GM12892 (cell line): Measurements from ENCODE around the gene TSPY4. TPM values are rescaled to one million over a fixed set of nuclear protein-coding genes. Genes with fewer than 3 reads are reported as not detected.
"Not testable (repeated sequence)": the region's sequence is repeated elsewhere in the genome, so short reads cannot be mapped to it uniquely, and the experiment has no call there.

Experiments used
- DNase-seq: peaks from one replicate; pipeline ENCODE4 v3.0.0; 2011; ENCODE audit not compliant: insufficient read length
- FAIRE-seq: peaks from 2 replicates; lab custom pipeline; 2011; peaks lifted over from hg19 to GRCh38; lab: Jason Lieb, UNC
- POLR2A ChIP-seq: IDR thresholded peaks from 2 replicates; pipeline ENCODE4 v1.6.1; 2011; ENCODE audit warnings: low read depth, low read length, control low read depth
- POLR2AphosphoS5 ChIP-seq: IDR thresholded peaks from 2 replicates; pipeline ENCODE4 v1.6.1; 2011; ENCODE audit warnings: low read depth, low read length, control low read depth
- TAF1 ChIP-seq: IDR thresholded peaks from 2 replicates; pipeline ENCODE4 v1.6.1; 2011; ENCODE audit warnings: low read depth, mild to moderate bottlenecking, control low read depth, low read length, borderline replicate concordance
- polyA plus RNA-seq: library from polyadenylated mRNA; unstranded; fragments of >200 nt; gene quantifications from one replicate; pipeline ENCODE4 v1.2.1, GENCODE V29; 2012; ENCODE audit warnings: missing spikeins, inconsistent platforms; ENCODE audit not compliant: missing spikeins

Gene TSPY4, protein sequence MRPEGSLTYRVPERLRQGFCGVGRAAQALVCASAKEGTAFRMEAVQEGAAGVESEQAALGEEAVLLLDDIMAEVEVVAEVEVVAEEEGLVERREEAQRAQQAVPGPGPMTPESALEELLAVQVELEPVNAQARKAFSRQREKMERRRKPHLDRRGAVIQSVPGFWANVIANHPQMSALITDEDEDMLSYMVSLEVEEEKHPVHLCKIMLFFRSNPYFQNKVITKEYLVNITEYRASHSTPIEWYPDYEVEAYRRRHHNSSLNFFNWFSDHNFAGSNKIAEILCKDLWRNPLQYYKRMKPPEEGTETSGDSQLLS
- not detected for polyA plus RNA-seq

DNA sequence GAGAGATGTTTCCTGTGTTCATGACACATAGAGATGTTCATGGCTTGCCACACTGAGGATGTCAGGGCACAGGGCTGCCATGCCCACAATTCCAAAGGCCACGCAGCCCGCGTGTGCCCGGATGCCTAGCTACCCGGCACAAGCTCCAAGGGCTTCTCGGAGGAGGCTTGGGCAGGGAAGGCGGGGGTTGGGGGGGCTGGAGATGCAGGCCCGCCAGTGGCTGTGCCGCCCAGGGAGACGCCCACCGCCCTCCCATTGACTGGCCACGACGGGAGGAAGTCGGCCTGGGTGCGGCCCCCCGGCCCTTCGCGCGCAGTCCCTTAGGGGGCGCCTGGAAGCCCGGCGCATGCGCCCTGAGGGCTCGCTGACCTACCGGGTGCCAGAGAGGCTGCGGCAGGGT, at the start of gene TSPY4:
Gene TSPY4, plus strand, starts transcription at position 301 of the 400 bp plus-strand sequence. Its CDS starts 46 bp downstream, at position 347.
- FAIRE-seq, DNase-seq: not testable (repeated sequence)

DNA sequence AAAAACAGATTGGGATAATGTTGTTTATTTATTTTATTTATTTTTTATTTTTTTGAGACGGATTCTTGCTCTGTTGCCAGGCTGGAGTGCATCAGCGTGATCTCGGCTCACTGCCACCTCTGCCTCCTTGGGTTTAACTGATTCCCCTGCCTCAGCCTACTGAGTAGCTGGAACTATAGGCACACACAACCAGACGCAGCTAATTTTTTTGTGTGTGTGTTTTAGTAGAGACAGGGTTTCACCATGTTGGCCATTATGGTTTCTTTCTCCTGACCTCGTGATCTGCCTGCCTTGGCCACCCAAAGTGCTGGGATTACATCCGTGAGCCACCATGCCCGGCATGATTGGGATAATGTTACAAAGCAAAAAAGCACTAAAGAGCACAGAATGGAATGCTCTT, 16.3 kb upstream of the TSPY4 start:
- DNase-seq: no peak
- FAIRE-seq: no peak
- TF ChIP-seq TAF1 (no peak), POLR2A (no peak), POLR2AphosphoS5 (no peak)

DNA sequence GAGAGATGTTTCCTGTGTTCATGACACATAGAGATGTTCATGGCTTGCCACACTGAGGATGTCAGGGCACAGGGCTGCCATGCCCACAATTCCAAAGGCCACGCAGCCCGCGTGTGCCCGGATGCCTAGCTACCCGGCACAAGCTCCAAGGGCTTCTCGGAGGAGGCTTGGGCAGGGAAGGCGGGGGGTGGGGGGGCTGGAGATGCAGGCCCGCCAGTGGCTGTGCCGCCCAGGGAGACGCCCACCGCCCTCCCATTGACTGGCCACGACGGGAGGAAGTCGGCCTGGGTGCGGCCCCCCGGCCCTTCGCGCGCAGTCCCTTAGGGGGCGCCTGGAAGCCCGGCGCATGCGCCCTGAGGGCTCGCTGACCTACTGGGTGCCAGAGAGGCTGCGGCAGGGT, 20.2 kb downstream of the TSPY4 start, which contains the start of gene TSPY8:
Gene TSPY8, plus strand, starts transcription at position 301 of the 400 bp plus-strand sequence. Its CDS starts 46 bp downstream, at position 347.
- not testable (repeated sequence) for FAIRE-seq, DNase-seq
